Natural killer cell (primary cell): Measurements from ENCODE around the gene MAGT1. TPM values are rescaled to one million over a fixed set of nuclear protein-coding genes. Genes with fewer than 3 reads are reported as not detected.

Experiments
- ATAC-seq, 3 donors: fragments of 150-1000 bp in 2 of 3; fragments of 200-7000 bp in 1 of 3; cut with Tn5 transposase; 1 replicate in 1 of 3; 2 replicates in 2 of 3; pipeline ENCODE4 v1.10.0; 2021; ENCODE audit warnings: mild to moderate bottlenecking in 2 of 3, moderate library complexity in 2 of 3
- DNase-seq, 2 donors: peaks; one replicate each; pipeline versions ENCODE4 v3.0.0 to v3.0.0-alpha.2; 2013 to 2021; ENCODE audit warnings: mixed read lengths in 1 of 2
- H3K27ac ChIP-seq: one replicate; pipeline ENCODE4 v1.5.1; 2013; ENCODE audit warnings: mild to moderate bottlenecking, low read length
- H3K27me3 ChIP-seq: one replicate; pipeline ENCODE4 v1.6.1; 2013; ENCODE audit warnings: low read length; ENCODE audit not compliant: control insufficient read depth, insufficient read depth
- H3K36me3 ChIP-seq: one replicate; pipeline ENCODE4 v1.6.1; 2013; ENCODE audit warnings: low read length; ENCODE audit not compliant: control insufficient read depth, insufficient read depth
- H3K4me1 ChIP-seq: one replicate; pipeline ENCODE4 v1.6.1; 2013; ENCODE audit warnings: low read length; ENCODE audit not compliant: control insufficient read depth, insufficient read depth
- H3K4me3 ChIP-seq: one replicate; pipeline ENCODE4 v1.5.1; 2013; ENCODE audit warnings: low read length
- H3K9me3 ChIP-seq: one replicate; pipeline ENCODE4 v1.6.1; 2013; ENCODE audit warnings: low read length; ENCODE audit not compliant: control insufficient read depth, insufficient read depth
- H3K27ac Mint-ChIP-seq, 2 donors: one replicate each; pipeline ENCODE4 v1.8.0; 2022; ENCODE audit warnings: mild to moderate bottlenecking in 2 of 2, mixed read lengths in 2 of 2, moderate library complexity in 1 of 2
- H3K27me3 Mint-ChIP-seq, 2 donors: one replicate each; pipeline ENCODE4 v1.8.0; 2022; ENCODE audit warnings: low read depth in 2 of 2, mixed read lengths in 2 of 2
- H3K36me3 Mint-ChIP-seq: one replicate; pipeline ENCODE4 v1.8.0; 2022; ENCODE audit warnings: mixed read lengths
- H3K4me1 Mint-ChIP-seq, 2 donors: one replicate each; pipeline ENCODE4 v1.8.0; 2022; ENCODE audit warnings: mixed read lengths in 2 of 2
- H3K4me3 Mint-ChIP-seq: one replicate; pipeline ENCODE4 v1.8.0; 2022; ENCODE audit warnings: mild to moderate bottlenecking, moderate library complexity, mixed read lengths
- H3K9me3 Mint-ChIP-seq, 2 donors: one replicate each; pipeline ENCODE4 v1.8.0; 2022; ENCODE audit warnings: mixed read lengths in 2 of 2
- WGBS: methylation state at CpG from one replicate; pipeline ENCODE4 v1.1.7; 2013; ENCODE audit warnings: missing lambda C conversion rate; ENCODE audit not compliant: insufficient coverage; 5-methylcytosine and 5-hydroxymethylcytosine counted together
- intact Hi-C: fragments of 100-400 bp; cut with micrococcal nuclease; formaldehyde crosslinking; loops from one replicate; pipeline ENCODE4 v1.14.2; 2022
- total RNA-seq, 4 donors: library from RNA; stranded (reverse); fragments of 120-200 nt in 1 of 4; gene quantifications; one replicate each; pipeline versions ENCODE4 v1.2.3 to v1.2.4, GENCODE V29; 2013 to 2022
- TF ChIP-seq, protein P1 (sequence below): fragments of 200-600 bp; IDR thresholded peaks from one replicate; pipeline ENCODE4 v1.8.0; 2022; ENCODE audit warnings: antibody characterized with exemption

MAGT1 gene
- total RNA-seq, 3 donors from 2014 or later (not counting 1 experiment from before 2014, with no cell fraction given): 46.7 to 59.5 (median 51.8) TPM

DNA sequence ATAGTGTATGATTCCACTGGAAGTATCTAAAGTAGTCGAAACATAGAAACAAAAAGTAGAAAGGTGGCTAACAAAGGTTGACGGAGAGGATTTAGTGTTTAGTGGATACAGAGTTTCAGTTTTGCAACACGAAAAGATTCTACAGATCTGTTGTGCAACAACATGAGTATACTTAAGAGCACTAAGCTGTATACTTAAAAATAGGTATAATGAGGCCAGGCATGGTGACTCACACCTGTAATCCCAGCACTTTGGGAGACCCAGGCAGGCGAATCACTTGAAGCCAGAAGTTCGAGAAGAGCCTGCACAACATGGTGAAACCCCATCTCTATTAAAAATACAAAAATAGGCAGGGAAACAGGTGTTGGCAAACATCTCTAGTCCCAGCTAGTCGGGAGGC lies 101.3 kb downstream of the MAGT1 start:
- 90% methylated on average over 3 of the region's 6 CpGs for WGBS
- DNase-seq: no peak
- H3K27me3 ChIP-seq: no peaks in the 10 kb centered on the region
- no peaks in the 10 kb centered on the region for H3K36me3 ChIP-seq
- no peaks in the 10 kb centered on the region for H3K36me3 Mint-ChIP-seq
- no peaks in the 10 kb centered on the region for H3K4me1 ChIP-seq
- H3K4me1 Mint-ChIP-seq: no peaks in the 10 kb centered on the region
- no peaks in the 10 kb centered on the region for H3K9me3 Mint-ChIP-seq
- no peak overlapping the region for H3K27ac Mint-ChIP-seq
- no peak for ATAC-seq
- intact Hi-C loops: no loop called here
- no peaks in the 10 kb centered on the region for H3K9me3 ChIP-seq
- H3K4me3 Mint-ChIP-seq: no peak overlapping the region
- H3K4me3 ChIP-seq: no peak overlapping the region
- no peaks in the 10 kb centered on the region for H3K27me3 Mint-ChIP-seq
- TF ChIP-seq, protein P1, sequence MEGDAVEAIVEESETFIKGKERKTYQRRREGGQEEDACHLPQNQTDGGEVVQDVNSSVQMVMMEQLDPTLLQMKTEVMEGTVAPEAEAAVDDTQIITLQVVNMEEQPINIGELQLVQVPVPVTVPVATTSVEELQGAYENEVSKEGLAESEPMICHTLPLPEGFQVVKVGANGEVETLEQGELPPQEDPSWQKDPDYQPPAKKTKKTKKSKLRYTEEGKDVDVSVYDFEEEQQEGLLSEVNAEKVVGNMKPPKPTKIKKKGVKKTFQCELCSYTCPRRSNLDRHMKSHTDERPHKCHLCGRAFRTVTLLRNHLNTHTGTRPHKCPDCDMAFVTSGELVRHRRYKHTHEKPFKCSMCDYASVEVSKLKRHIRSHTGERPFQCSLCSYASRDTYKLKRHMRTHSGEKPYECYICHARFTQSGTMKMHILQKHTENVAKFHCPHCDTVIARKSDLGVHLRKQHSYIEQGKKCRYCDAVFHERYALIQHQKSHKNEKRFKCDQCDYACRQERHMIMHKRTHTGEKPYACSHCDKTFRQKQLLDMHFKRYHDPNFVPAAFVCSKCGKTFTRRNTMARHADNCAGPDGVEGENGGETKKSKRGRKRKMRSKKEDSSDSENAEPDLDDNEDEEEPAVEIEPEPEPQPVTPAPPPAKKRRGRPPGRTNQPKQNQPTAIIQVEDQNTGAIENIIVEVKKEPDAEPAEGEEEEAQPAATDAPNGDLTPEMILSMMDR: no peak
- H3K27ac ChIP-seq: no peak overlapping the region

DNA sequence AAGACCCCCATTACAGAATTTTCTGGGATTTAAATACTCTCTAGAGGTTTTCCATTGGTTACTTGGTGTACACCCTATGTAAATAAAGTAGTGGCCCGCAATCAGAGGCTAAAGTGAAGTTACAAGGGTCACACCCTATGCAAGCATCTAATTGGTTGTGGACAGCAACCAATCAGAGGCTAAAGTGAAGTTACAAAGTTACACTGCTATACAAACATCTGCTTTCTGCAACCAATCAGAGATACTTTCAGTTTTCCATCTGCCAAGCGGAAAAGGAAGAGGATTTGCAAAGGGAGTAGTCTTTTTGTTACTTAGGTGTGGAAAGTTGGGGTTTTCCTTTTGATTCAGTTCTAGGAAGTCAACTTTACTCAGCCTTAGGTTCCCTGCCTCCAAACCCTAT lies 107.2 kb downstream of the MAGT1 start:
- 0% methylated on average over 1 of the region's 2 CpGs for WGBS
- Histone ChIP-seq H3K27me3 (no peaks in the 10 kb centered on the region), H3K4me3 (peak overlapping the region; percentile 34), H3K27ac (peak overlapping the region; percentile 60), H3K4me1 (peaks cover 16% of the 10 kb centered on the region), H3K9me3 (no peaks in the 10 kb centered on the region), H3K36me3 (no peaks in the 10 kb centered on the region)
- Mint-ChIP-seq H3K4me3 (peak overlapping the region; percentile 66), H3K27ac (peak overlapping the region; percentile 97 to 100), H3K4me1 (peaks cover 29 to 32% of the 10 kb centered on the region in 2 donors), H3K36me3 (peaks cover 6% of the 10 kb centered on the region), H3K27me3 (no peaks in the 10 kb centered on the region), H3K9me3 (no peaks in the 10 kb centered on the region)
- ATAC-seq (peak in 1 of 3 donors; percentile 22), DNase-seq (peak in 1 of 2 donors; percentile 69)
- intact Hi-C loops: no loop called here
- TF ChIP-seq, protein P1: no peak

DNA sequence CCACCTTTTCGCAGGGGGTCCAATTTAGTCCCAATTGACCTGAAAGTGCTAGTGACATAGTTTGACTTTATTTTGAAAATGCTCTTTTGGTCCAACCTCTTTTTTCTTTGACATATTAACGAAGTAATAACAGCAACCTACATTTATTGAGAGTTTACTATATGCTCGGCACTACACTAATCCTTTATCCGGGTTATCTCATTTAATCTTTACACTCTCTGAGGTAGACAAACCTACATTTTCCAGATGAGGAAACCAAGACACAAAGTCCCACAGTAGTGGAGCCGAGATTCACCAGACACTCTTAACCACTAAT lies 108.9 kb downstream of the MAGT1 start:
- H3K9me3 ChIP-seq: no peaks in the 10 kb centered on the region
- peak overlapping the region; percentile 95 for H3K4me3 ChIP-seq
- DNase-seq (no peak), ATAC-seq (peak; percentile 3 to 15 (median 10))
- H3K36me3 Mint-ChIP-seq: peaks cover 6% of the 10 kb centered on the region
- H3K4me1 ChIP-seq: peaks cover 21% of the 10 kb centered on the region
- TF ChIP-seq, protein P1: no peak
- H3K27ac Mint-ChIP-seq: peak overlapping the region; percentile 97 to 100
- 0% methylated on average over 4 of the region's 5 CpGs for WGBS
- peak overlapping the region; percentile 99 for H3K27ac ChIP-seq
- intact Hi-C loops: loop anchor here (2.0 kb wide), 1 partner anchor 112 kb away; the partner anchor contains the start of gene COX7B
- H3K4me3 Mint-ChIP-seq: peak overlapping the region; percentile 100
- peaks cover 29 to 37% of the 10 kb centered on the region in 2 donors for H3K4me1 Mint-ChIP-seq
- H3K9me3 Mint-ChIP-seq: no peaks in the 10 kb centered on the region
- H3K27me3 ChIP-seq: no peaks in the 10 kb centered on the region
- no peaks in the 10 kb centered on the region for H3K27me3 Mint-ChIP-seq
- H3K36me3 ChIP-seq: no peaks in the 10 kb centered on the region
